GM12878 (cell line): Measurements from ENCODE around the gene CNRIP1.

Experiments used
- CTCF ChIP-seq, 3 experiments: IDR thresholded peaks in 2 of 3; conservative IDR thresholded peaks in 1 of 3; 2 replicates each; pipeline ENCODE4 v1.5.1; 2011; ENCODE audit warnings: low read depth in 3 of 3, low read length in 3 of 3, mild to moderate bottlenecking in 3 of 3, control low read depth in 2 of 3, moderate library complexity in 2 of 3, inconsistent platforms in 1 of 3, mixed read lengths in 1 of 3; ENCODE audit not compliant: control insufficient read depth in 2 of 3, insufficient read depth in 1 of 3; ENCODE audit errors: extremely low read depth in 1 of 3
- POLR2AphosphoS5 ChIP-seq: IDR thresholded peaks from 2 replicates; pipeline ENCODE4 v1.6.1; 2011; ENCODE audit warnings: mild to moderate bottlenecking, low read length, inconsistent platforms
- RAD21 ChIP-seq: IDR thresholded peaks from 2 replicates; pipeline ENCODE4 v1.6.1; 2011; ENCODE audit warnings: mild to moderate bottlenecking, low read depth, low read length, moderate library complexity; ENCODE audit not compliant: insufficient read depth
- TARDBP ChIP-seq: IDR thresholded peaks from 2 replicates; pipeline ENCODE4 v1.6.1; 2016; ENCODE audit warnings: borderline replicate concordance
- ZBED1 ChIP-seq: IDR thresholded peaks from 2 replicates; pipeline ENCODE4 v1.6.1; 2016; ENCODE audit warnings: borderline replicate concordance
- ZNF274 ChIP-seq: IDR thresholded peaks from one replicate; pipeline ENCODE4 v1.8.0; 2011; ENCODE audit not compliant: insufficient read length, insufficient read depth

GRCh38 chr2:68248361-68248760, 71.4 kb downstream of the CNRIP1 start:
- TF ChIP-seq ZBED1 (no peak), POLR2AphosphoS5 (no peak), CTCF (IDR thresholded peaks at IDR 0.05 in 2 of 3, conservative IDR thresholded peaks at IDR 0.05 in 1 of 3; ENCODE audit: control insufficient read depth in 2 of 3, extremely low read depth in 1 of 3, insufficient read depth in 1 of 3, low read depth in 3 of 3, low read length in 3 of 3) (no peak), RAD21 (no peak), TARDBP (no peak), ZNF274 (no peak)
